ENCODE data around the gene PNLIP.

DNA sequence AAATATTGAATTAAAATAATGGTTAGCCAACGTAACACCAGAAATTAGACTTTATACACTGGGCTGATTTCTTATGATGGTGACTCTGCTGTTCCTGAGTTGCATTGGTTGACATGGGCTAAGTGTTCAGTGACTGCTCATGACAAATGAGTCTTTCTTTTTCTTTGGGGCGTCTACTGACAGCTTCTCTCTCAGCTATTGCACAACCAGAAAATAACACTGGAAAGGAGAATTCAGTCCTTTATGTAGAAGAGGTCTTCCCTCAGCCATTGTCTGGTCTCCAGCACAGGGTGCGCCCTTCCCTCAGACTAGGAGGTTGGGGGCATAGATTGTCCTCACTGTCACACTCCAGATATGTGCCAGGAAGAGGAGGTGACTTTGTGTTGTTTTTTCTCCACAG is 21.6 kb downstream of the PNLIP start:
- TF ChIP-seq, protein P1, sequence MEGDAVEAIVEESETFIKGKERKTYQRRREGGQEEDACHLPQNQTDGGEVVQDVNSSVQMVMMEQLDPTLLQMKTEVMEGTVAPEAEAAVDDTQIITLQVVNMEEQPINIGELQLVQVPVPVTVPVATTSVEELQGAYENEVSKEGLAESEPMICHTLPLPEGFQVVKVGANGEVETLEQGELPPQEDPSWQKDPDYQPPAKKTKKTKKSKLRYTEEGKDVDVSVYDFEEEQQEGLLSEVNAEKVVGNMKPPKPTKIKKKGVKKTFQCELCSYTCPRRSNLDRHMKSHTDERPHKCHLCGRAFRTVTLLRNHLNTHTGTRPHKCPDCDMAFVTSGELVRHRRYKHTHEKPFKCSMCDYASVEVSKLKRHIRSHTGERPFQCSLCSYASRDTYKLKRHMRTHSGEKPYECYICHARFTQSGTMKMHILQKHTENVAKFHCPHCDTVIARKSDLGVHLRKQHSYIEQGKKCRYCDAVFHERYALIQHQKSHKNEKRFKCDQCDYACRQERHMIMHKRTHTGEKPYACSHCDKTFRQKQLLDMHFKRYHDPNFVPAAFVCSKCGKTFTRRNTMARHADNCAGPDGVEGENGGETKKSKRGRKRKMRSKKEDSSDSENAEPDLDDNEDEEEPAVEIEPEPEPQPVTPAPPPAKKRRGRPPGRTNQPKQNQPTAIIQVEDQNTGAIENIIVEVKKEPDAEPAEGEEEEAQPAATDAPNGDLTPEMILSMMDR (conservative IDR thresholded peaks at IDR 0.05) = no peak
- TF ChIP-seq ZFX (IDR thresholded peaks at IDR 0.05) = no peak

Data from C4-2B (cell line).